ENCODE measurements around the gene ACOT8.

Gene ACOT8

DNA sequence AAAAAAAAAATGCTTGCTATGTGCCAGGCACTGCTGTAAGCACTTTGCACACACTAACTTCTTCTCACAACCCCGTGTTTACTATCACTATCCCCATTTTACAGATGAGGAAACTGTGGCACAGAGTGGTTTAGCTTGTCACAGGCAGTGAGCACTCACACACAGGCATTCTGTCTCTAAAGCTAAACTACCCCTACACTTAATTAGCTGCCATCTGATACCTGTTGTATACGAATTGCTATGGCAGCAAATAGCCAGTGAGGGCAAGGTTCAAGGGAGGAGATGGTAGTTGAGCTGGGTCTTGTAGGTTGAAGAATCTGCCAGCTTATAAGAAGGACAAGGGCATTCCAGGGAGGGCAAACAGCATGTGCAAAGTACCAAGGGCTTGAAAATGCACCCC is 35.2 kb downstream of the ACOT8 start:
- peaks cover 0 to 32% of the 10 kb centered on the region in 2 donors for H3K4me1 ChIP-seq (ENCODE audit: control insufficient read depth in 1 of 2, insufficient read depth in 2 of 2, low read length in 2 of 2)
- H3K4me3 ChIP-seq (ENCODE audit: low read depth in 1 of 2, low read length in 2 of 2), result no peak overlapping the region
- no peaks in the 10 kb centered on the region for H3K9me3 ChIP-seq (ENCODE audit: control insufficient read depth in 1 of 2, low read length in 2 of 2)
- H3K36me3 ChIP-seq (ENCODE audit: control insufficient read depth in 1 of 2, insufficient read depth in 2 of 2, low read length in 2 of 2), result no peaks in the 10 kb centered on the region
- no peak overlapping the region for H3K27ac ChIP-seq (ENCODE audit: low read length)
- no peaks in the 10 kb centered on the region for H3K27me3 ChIP-seq (ENCODE audit: low read depth, low read length)

DNA sequence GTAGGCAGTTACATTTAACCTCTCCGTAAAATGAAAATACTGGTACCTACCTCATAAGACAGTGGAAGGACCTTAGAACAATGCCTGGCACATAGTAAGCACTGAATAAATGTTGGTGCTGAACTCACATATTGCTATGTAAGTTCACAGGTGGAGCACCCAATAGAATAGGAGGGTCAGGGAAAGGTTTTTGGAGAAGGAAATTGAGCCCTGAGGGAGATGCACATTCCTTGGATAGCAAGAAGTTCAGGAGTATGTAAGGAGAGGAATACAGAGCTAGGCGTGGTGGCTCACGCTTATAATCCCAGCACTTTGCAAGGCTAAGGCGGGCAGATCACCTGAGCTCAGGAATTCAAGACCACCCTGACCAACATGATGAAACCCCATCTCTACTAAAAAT is 37.7 kb downstream of the ACOT8 start:
- H3K27ac ChIP-seq (ENCODE audit: low read length), result no peak overlapping the region
- no peaks in the 10 kb centered on the region for H3K27me3 ChIP-seq (ENCODE audit: low read depth, low read length)
- no peak overlapping the region for H3K4me3 ChIP-seq (ENCODE audit: low read depth in 1 of 2, low read length in 2 of 2)
- H3K36me3 ChIP-seq (ENCODE audit: control insufficient read depth in 1 of 2, insufficient read depth in 2 of 2, low read length in 2 of 2), result no peaks in the 10 kb centered on the region
- H3K9me3 ChIP-seq (ENCODE audit: control insufficient read depth in 1 of 2, low read length in 2 of 2), result no peaks in the 10 kb centered on the region
- H3K4me1 ChIP-seq (ENCODE audit: control insufficient read depth in 1 of 2, insufficient read depth in 2 of 2, low read length in 2 of 2), result peaks cover 0 to 20% of the 10 kb centered on the region in 2 donors

DNA sequence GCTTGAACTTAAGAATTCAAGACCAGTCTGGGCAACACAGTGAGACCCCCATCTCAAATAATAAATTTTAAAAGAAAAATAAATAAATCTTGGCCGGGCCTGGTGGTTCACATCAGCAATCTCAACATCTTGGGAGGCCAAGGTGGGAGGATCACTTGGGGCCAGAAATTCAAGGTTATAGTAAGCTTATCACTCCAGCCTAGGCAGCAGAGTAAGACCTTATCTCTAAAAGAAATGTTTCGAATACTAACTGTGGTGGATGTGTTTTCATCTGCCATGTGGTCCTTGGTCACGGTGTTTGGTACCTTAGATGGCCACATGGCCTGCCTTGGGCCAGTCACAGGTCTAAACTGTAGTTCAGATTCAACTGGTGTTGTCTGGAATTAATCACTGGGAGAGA is 39.0 kb downstream of the ACOT8 start:
- no peak overlapping the region for H3K27ac ChIP-seq (ENCODE audit: low read length)
- peaks cover 0 to 9% of the 10 kb centered on the region in 2 donors for H3K4me1 ChIP-seq (ENCODE audit: control insufficient read depth in 1 of 2, insufficient read depth in 2 of 2, low read length in 2 of 2)
- no peaks in the 10 kb centered on the region for H3K27me3 ChIP-seq (ENCODE audit: low read depth, low read length)
- H3K36me3 ChIP-seq (ENCODE audit: control insufficient read depth in 1 of 2, insufficient read depth in 2 of 2, low read length in 2 of 2), result no peaks in the 10 kb centered on the region
- no peaks in the 10 kb centered on the region for H3K9me3 ChIP-seq (ENCODE audit: control insufficient read depth in 1 of 2, low read length in 2 of 2)
- no peak overlapping the region for H3K4me3 ChIP-seq (ENCODE audit: low read depth in 1 of 2, low read length in 2 of 2)

DNA sequence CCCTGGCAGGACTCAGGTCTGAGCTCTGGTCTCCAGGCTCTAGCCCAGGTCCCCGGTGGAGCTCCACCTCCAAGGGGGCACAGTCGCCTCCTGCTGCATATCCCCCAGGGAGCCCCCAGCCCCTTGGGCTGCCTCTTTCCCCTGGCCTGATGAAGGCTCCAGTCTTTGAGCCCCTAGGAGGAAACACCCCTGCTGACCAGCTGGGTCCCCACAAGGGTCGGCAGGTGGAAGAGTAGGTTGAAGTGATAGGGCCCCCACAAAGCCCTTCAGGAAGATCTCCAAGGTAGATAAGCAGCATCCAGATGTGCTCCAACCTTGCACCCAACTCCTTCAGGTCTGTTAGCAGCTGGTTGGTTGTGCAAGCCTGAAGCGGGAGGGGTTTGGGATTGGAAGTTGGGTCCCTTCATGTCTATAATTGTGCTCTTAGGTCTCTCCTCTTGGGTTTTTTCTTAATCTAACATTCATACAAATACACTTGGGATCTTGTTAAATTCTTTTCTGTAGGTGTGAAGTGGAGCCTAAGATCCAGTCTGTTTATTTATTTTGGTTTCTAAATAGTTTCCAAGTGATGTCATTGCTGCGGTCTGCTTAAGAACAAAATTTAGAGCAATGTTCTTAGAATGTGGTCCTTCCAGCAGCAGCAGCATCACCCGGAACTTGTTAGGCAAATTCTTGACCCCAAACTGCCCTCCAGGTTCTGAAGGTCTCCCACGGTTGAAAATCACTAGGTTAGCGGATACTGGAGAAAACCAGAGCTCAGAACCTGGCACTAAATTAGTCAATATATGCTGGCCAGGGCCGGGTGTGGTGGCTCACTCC is 39.6 kb downstream of the ACOT8 start:
- no peak overlapping the region for H3K27ac ChIP-seq (ENCODE audit: low read length)
- no peaks in the 10 kb centered on the region for H3K9me3 ChIP-seq (ENCODE audit: control insufficient read depth in 1 of 2, low read length in 2 of 2)
- peaks cover 4 to 9% of the 10 kb centered on the region in 2 donors for H3K4me1 ChIP-seq (ENCODE audit: control insufficient read depth in 1 of 2, insufficient read depth in 2 of 2, low read length in 2 of 2)
- H3K4me3 ChIP-seq (ENCODE audit: low read depth in 1 of 2, low read length in 2 of 2), result no peak overlapping the region
- no peaks in the 10 kb centered on the region for H3K27me3 ChIP-seq (ENCODE audit: low read depth, low read length)
- no peaks in the 10 kb centered on the region for H3K36me3 ChIP-seq (ENCODE audit: control insufficient read depth in 1 of 2, insufficient read depth in 2 of 2, low read length in 2 of 2)

DNA sequence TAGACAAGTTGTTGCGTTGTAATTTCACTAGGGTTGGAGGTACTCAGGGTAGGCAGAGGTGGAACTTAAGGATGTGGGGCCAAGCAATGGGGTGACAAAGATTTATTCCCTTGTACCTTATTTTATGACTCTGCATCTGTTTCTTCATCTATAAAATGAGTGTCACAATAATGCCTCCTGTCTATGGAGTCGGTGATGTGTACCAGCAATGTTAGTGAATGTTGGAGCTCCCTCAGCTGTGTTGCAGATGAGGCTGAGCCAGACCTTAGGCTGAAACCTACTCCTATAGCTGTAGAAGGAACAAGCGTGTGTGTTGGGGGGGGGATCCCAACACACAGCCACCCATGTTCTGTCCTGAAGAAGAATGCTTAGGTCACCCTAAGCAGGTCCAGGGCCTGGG is 40.2 kb downstream of the ACOT8 start:
- H3K9me3 ChIP-seq (ENCODE audit: control insufficient read depth in 1 of 2, low read length in 2 of 2), result no peaks in the 10 kb centered on the region
- peaks cover 4 to 8% of the 10 kb centered on the region in 2 donors for H3K4me1 ChIP-seq (ENCODE audit: control insufficient read depth in 1 of 2, insufficient read depth in 2 of 2, low read length in 2 of 2)
- H3K36me3 ChIP-seq (ENCODE audit: control insufficient read depth in 1 of 2, insufficient read depth in 2 of 2, low read length in 2 of 2), result no peaks in the 10 kb centered on the region
- no peak overlapping the region for H3K4me3 ChIP-seq (ENCODE audit: low read depth in 1 of 2, low read length in 2 of 2)
- no peaks in the 10 kb centered on the region for H3K27me3 ChIP-seq (ENCODE audit: low read depth, low read length)
- H3K27ac ChIP-seq (ENCODE audit: low read length), result no peak overlapping the region

DNA sequence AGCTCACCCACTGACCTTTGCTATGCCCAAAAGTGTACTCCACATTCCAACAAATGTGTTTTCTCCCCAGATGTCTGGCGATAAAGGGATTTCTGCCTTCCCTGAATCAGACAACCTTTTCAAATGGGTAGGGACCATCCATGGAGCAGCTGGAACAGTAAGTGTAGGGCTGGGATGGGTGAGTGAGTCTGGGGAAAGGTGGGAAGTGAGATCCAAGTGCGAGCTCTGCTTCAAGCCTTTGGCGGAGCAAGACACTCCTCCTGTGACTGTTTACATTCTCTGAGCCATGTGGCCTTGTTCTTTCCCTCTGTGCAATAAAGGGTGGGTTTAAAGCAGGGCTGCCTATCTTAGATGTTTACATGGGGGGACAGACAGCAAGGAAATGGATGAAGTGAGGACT is 42.9 kb downstream of the ACOT8 start:
- H3K4me3 ChIP-seq (ENCODE audit: low read depth in 1 of 2, low read length in 2 of 2), result no peak overlapping the region
- H3K36me3 ChIP-seq (ENCODE audit: control insufficient read depth in 1 of 2, insufficient read depth in 2 of 2, low read length in 2 of 2), result peaks cover 17 to 23% of the 10 kb centered on the region in 2 donors

DNA sequence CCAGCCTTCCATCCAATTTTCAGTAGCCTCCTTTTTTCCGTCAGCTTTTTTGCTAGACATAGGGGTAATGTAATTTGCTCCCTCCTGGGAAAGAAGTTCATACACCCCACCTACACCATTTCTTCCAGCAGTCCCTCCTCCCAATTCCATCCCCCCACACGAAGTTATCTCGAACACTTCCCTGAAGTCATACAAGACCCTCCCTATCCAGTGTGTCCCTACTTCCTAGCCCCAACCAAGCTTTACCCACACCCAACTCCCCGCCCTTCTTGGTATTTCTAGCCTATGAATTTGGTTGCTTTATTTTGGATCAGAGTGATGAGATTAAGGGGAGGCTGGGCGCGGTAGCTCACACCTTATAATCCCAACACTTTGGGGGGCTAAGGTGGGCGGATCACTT is 43.7 kb downstream of the ACOT8 start:
- Histone ChIP-seq H3K9me3 (ENCODE audit: control insufficient read depth in 1 of 2, low read length in 2 of 2) (no peaks in the 10 kb centered on the region), H3K4me1 (ENCODE audit: control insufficient read depth in 1 of 2, insufficient read depth in 2 of 2, low read length in 2 of 2) (peaks cover 4 to 8% of the 10 kb centered on the region in 2 donors), H3K4me3 (ENCODE audit: low read depth in 1 of 2, low read length in 2 of 2) (peak overlapping the region in 1 of 2 donors; percentile 64), H3K27me3 (ENCODE audit: low read depth, low read length) (no peaks in the 10 kb centered on the region), H3K27ac (ENCODE audit: low read length) (no peak overlapping the region), H3K36me3 (ENCODE audit: control insufficient read depth in 1 of 2, insufficient read depth in 2 of 2, low read length in 2 of 2) (peaks cover 24 to 32% of the 10 kb centered on the region in 2 donors)

More for the DNA sequence above, 42.9 kb downstream of the ACOT8 start:
- no peaks in the 10 kb centered on the region for H3K9me3 ChIP-seq (ENCODE audit: control insufficient read depth in 1 of 2, low read length in 2 of 2)
- H3K27ac ChIP-seq (ENCODE audit: low read length), result no peak overlapping the region
- no peaks in the 10 kb centered on the region for H3K27me3 ChIP-seq (ENCODE audit: low read depth, low read length)
- peaks cover 4 to 8% of the 10 kb centered on the region in 2 donors for H3K4me1 ChIP-seq (ENCODE audit: control insufficient read depth in 1 of 2, insufficient read depth in 2 of 2, low read length in 2 of 2)

DNA sequence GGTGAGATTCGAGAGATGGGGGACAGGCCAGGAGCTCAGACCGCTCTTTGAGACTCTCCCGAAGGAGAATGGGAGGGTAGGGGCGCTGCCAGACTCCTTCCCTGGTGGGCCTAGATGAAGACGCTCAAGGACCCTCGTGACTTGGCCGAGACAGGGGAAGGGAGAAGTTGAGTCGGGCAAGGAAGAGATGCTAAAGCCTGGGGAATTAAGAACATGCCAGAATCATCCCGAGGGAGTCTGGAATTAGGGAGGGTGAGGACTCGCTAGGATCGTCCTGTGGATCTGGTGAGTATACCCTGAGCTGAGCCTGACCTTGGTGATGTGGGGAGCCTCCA is 44.2 kb downstream of the ACOT8 start:
- Histone ChIP-seq H3K36me3 (ENCODE audit: control insufficient read depth in 1 of 2, insufficient read depth in 2 of 2, low read length in 2 of 2) (peaks cover 24 to 36% of the 10 kb centered on the region in 2 donors), H3K4me3 (ENCODE audit: low read depth in 1 of 2, low read length in 2 of 2) (peak overlapping the region; percentile 64 to 83), H3K4me1 (ENCODE audit: control insufficient read depth in 1 of 2, insufficient read depth in 2 of 2, low read length in 2 of 2) (peaks cover 4 to 8% of the 10 kb centered on the region in 2 donors), H3K27ac (ENCODE audit: low read length) (no peak overlapping the region), H3K27me3 (ENCODE audit: low read depth, low read length) (no peaks in the 10 kb centered on the region), H3K9me3 (ENCODE audit: control insufficient read depth in 1 of 2, low read length in 2 of 2) (no peaks in the 10 kb centered on the region)

DNA sequence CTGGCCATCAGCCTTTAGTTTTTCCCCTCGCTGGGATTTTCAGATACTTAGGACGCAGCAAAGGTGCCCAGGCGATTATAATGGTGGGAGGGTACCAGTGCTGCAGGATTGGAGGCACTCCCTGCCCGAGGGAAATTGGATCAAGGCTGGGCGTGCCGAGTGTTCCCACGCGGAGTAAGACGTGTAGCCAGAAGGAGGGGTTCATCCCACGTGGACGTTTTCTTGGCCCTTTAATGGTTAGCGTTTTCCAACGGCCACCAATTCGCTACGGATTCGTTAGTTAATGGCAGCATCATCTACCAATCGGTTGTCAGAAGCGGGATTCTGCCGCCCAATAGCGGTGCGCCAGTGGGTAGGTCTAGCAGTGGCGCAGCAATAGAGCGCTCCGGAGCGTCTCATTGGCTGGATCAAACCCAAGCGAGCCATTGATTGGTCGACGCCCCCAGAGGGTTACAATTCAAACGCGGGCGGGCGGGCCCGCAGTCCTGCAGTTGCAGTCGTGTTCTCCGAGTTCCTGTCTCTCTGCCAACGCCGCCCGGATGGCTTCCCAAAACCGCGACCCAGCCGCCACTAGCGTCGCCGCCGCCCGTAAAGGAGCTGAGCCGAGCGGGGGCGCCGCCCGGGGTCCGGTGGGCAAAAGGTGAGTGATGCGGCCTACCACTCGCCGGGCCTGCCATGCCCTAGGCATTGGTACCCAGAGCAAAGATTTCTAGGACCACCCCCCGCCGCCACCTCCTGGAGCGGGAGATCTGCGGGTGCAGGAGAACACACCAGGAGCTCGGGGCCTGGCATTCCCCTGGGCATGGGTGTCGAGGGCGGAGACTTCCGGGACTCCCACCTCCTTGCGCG is 44.8 kb downstream of the ACOT8 start, which contains the start of gene UBE2C:
Gene UBE2C (plus strand): TSS at position 488 of the 849 bp plus-strand sequence. CDS start 52 bp downstream, at position 540.
- H3K36me3 ChIP-seq (ENCODE audit: control insufficient read depth in 1 of 2, insufficient read depth in 2 of 2, low read length in 2 of 2), result peaks cover 24 to 42% of the 10 kb centered on the region in 2 donors
- H3K4me1 ChIP-seq (ENCODE audit: control insufficient read depth in 1 of 2, insufficient read depth in 2 of 2, low read length in 2 of 2), result peaks cover 4 to 8% of the 10 kb centered on the region in 2 donors
- H3K9me3 ChIP-seq (ENCODE audit: control insufficient read depth in 1 of 2, low read length in 2 of 2), result no peaks in the 10 kb centered on the region
- peak within 1 kb of the TSS; percentile 64 to 83 for H3K4me3 ChIP-seq (ENCODE audit: low read depth in 1 of 2, low read length in 2 of 2)
- no peaks in the 10 kb centered on the region for H3K27me3 ChIP-seq (ENCODE audit: low read depth, low read length)
- no peak within 1 kb of the TSS for H3K27ac ChIP-seq (ENCODE audit: low read length)

DNA sequence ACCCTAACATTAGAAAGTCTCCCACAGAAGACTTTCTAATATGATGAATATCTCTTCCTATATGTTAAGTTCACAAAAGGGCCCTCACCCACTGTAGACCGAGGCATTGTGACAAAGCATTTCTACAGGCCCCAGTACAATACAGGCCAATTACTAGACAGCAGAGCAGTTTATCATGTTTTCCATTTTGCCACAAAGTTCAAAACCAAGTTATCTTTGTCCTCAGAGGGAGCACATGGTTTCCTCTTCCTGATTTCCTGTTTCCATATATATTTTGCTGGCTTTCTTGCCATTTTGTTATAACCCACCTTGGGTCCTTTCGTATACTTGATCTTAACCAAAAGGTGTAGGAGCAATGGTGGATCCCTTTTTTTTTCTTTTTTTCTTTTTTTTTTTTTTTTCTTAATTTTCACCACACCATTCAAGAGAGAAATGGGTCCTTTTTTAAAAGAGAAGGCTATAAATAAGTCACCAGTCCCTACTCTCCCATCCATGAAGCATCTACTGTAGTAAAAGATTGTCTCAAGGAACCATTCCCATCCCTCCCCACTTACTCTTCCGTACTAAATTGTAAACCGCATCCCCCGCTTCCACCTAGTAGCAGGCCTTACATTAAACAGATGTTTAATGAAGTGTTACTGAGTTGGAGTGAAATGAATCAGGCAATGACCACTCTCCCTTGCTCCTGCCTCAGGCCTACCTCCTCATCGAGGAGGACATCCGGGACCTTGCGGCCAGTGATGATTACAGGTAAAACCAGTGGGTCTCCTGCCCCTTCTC is 46.8 kb downstream of the ACOT8 start:
- Histone ChIP-seq H3K4me3 (ENCODE audit: low read depth in 1 of 2, low read length in 2 of 2) (no peak overlapping the region), H3K36me3 (ENCODE audit: control insufficient read depth in 1 of 2, insufficient read depth in 2 of 2, low read length in 2 of 2) (peaks cover 33 to 58% of the 10 kb centered on the region in 2 donors), H3K27ac (ENCODE audit: low read length) (no peak overlapping the region), H3K9me3 (ENCODE audit: control insufficient read depth in 1 of 2, low read length in 2 of 2) (no peaks in the 10 kb centered on the region), H3K27me3 (ENCODE audit: low read depth, low read length) (no peaks in the 10 kb centered on the region), H3K4me1 (ENCODE audit: control insufficient read depth in 1 of 2, insufficient read depth in 2 of 2, low read length in 2 of 2) (peaks cover 4 to 8% of the 10 kb centered on the region in 2 donors)

DNA sequence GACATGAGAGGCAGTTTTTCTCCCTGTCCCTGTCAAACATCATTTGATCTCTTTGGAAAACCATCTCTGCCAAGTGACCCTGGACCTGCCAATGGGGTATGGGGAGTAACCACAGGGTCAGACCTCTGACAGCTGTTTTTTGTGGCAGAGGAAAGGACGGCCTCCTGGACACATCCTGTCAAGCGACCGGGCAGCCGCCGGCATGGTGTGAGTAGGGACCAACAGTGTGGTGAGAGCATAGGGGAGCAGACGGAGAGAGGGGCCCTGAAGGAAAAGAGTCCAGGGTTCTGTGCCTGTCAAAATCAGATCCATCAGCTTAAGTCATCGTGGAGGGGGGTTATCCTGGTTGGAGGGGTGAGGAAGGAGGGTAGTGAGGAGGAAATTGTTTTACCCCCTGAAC is 55.3 kb downstream of the ACOT8 start:
- Histone ChIP-seq H3K4me3 (ENCODE audit: low read depth in 1 of 2, low read length in 2 of 2) (no peak overlapping the region), H3K27me3 (ENCODE audit: low read depth, low read length) (no peaks in the 10 kb centered on the region), H3K9me3 (ENCODE audit: control insufficient read depth in 1 of 2, low read length in 2 of 2) (no peaks in the 10 kb centered on the region), H3K4me1 (ENCODE audit: control insufficient read depth in 1 of 2, insufficient read depth in 2 of 2, low read length in 2 of 2) (peaks cover 0 to 7% of the 10 kb centered on the region in 2 donors), H3K36me3 (ENCODE audit: control insufficient read depth in 1 of 2, insufficient read depth in 2 of 2, low read length in 2 of 2) (peaks cover 47 to 61% of the 10 kb centered on the region in 2 donors), H3K27ac (ENCODE audit: low read length) (no peak overlapping the region)

Data from muscle layer of duodenum (tissue), 2 donors.